Measurements from ENCODE around the gene KRT15.
A peak's percentile ranks its signal among the peaks of the same experiment; 100 is the strongest.

Gene KRT15

GRCh38 chr17:41556306-41556705 is 37.6 kb upstream of the KRT15 start:
- H3K4me3 ChIP-seq (ENCODE audit: low read length), result no peak overlapping the region
- TF ChIP-seq CTCF (conservative IDR thresholded peaks at IDR 0.05; ENCODE audit: low read length), result no peak
- no peak for DNase-seq (ENCODE audit: low read depth)

DNA sequence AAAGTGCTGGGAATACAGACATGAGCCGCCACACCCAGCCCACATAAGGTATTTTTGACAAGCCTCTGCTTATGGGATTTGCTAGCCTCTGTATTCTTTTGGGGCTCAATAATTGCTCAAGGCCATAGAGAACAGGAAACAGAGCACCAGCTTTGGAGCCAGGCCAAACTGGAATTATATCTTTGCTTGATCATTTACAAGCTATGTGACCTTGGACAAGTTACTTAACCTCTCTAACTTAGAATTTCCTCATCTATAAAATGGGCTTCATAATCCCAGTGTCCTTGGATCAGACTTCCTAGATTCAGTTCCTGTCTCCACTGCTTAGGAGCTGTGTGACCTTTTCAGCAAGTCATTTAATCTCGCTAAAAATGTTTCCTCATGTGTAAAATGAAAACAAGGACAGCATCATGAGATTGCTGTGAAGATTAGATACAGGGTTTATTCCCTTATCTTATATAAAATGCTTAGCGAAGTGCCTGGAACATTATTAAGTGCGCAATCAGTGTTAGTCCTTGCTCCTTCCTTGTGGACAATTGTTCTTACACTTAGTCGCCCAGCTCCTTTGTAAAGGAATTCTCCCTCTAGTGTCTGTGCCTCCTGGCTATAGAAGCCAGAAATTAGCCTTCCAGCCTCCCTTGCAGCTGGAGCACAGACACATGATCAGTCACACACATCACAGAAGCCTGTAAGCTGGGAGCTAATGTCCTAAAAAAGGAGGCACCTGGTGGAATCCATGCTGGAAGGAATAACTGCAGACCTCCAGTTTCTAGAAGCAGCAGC is 36.6 kb upstream of the KRT15 start:
- H3K4me3 ChIP-seq (ENCODE audit: low read length), result no peak overlapping the region
- DNase-seq (ENCODE audit: low read depth), result peak; percentile 11
- no peak for TF ChIP-seq CTCF (conservative IDR thresholded peaks at IDR 0.05; ENCODE audit: low read length)

DNA sequence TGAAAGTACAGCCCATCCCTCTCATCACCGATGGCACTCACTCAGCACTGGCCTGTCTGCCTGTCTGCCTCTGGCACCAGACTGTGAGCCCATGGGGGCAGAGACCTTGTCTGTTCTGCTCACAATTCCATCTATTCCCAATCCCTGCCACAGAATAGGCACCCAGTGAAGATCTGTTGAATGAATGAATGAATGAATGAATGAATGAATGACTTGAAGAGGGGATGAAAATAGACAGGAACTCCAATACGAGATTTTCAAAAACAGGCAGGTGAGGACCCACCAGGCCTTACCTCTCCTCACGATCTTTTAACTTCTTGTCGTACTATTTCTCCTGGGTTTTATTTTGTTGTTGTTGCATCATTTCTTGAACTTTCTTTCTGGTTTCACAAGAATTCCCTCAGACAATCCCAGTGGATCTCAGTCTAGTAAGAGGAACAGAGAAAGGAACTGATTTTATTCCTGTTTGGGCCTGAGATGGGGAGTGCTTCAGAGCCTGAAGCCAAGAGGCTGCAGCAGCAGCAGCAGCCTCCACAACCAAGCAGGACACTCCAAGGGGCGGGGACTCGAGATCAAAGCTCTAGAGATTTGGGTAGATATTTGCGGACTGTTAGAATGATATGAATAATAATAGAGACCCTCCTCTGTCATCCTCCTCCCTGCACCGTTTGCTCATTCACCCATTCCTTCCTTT is 35.4 kb upstream of the KRT15 start:
- no peak for DNase-seq (ENCODE audit: low read depth)
- TF ChIP-seq CTCF (conservative IDR thresholded peaks at IDR 0.05; ENCODE audit: low read length), result no peak
- H3K4me3 ChIP-seq (ENCODE audit: low read length), result no peak overlapping the region

DNA sequence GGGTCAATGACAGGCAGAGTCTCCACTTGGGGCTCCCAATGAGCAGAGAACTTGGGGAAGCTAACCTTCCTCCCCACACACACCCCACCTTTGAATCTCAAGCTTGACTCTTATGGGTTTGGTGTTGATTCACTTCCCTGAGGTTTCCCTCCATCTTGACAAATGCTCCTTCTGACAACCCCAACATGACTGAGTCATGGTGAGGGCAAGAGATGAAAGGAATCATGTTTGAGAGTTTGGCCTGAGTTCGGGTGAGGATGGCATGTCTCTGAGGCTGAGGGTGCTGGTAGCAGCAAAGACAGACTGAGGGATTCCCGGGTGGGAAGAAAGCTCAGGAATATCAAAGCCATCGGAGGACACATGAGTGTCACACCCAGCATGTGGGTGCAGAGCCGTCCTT is 34.5 kb upstream of the KRT15 start:
- no peak overlapping the region for H3K4me3 ChIP-seq (ENCODE audit: low read length)
- DNase-seq (ENCODE audit: low read depth), result peak; percentile 25
- TF ChIP-seq CTCF (conservative IDR thresholded peaks at IDR 0.05; ENCODE audit: low read length), result no peak

- no peak for TF ChIP-seq CTCF (conservative IDR thresholded peaks at IDR 0.05; ENCODE audit: low read length)
- no peak overlapping the region for H3K4me3 ChIP-seq (ENCODE audit: low read length)
- no peak for DNase-seq (ENCODE audit: low read depth)
These were observed 33.8 kb upstream of the KRT15 start for GRCh38 chr17:41552455-41552854.

DNA sequence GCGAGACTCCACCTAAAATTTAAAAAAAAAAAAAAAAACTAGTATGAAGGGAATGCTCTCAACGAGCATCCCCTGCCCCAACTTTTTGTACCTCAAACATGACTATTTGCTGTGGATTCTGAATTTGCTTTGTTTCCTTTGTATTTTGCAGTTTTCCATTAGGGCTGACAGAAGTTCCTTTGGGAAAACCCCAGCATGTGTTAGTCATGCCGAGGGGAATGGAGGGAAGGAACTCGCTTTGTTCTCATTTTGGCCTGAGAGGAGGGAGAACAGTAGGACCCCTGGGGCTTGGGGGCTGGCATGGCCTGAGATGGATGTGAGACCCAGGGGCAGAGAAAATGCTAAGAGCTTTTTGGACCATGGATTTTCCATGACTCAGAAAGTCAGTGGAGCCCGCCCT is 32.7 kb upstream of the KRT15 start:
- no peak for TF ChIP-seq CTCF (conservative IDR thresholded peaks at IDR 0.05; ENCODE audit: low read length)
- DNase-seq (ENCODE audit: low read depth), result peak; percentile 5

GRCh38 chr17:41549596-41550039 is 30.9 kb upstream of the KRT15 start:
- TF ChIP-seq CTCF (conservative IDR thresholded peaks at IDR 0.05; ENCODE audit: low read length), result no peak
- no peak for DNase-seq (ENCODE audit: low read depth)
- no peak overlapping the region for H3K4me3 ChIP-seq (ENCODE audit: low read length)

More for the DNA sequence above, 32.7 kb upstream of the KRT15 start:
- no peak overlapping the region for H3K4me3 ChIP-seq (ENCODE audit: low read length)
